HCT116 (cell line): Measurements from ENCODE around the gene SLC26A9. TPM values are rescaled to one million over a fixed set of nuclear protein-coding genes. Genes with fewer than 3 reads are reported as not detected.

Experiments
- ATAC-seq: fragments of 200-7000 bp; cut with Tn5 transposase; 2 replicates; pipeline ENCODE4 v1.9.1; 2020; ENCODE audit warnings: mild to moderate bottlenecking, moderate library complexity
- BruUV-seq: library from RNA; stranded (reverse); fragments of 400-500 nt; replicated peaks from 2 replicates; lab custom pipeline; 2021; lab: Mats Ljungman, UMichigan
- CTCF ChIA-PET: fragments of 300-600 bp; sonication (Branson Sonifier 250); formaldehyde crosslinking; loops from one replicate; lab custom pipeline; 2021; ENCODE audit warnings: antibody characterized with exemption; lab: Charles Lee
- POLR2A ChIA-PET: fragments of 300-600, 350-600 bp; sonication (Branson Sonifier 250); formaldehyde crosslinking; loops from one replicate; lab custom pipeline; 2021; ENCODE audit warnings: antibody characterized with exemption; lab: Charles Lee
- RAD21 ChIA-PET, 2 experiments: fragments of 300-600 bp; sonication (Branson Sonifier 250); formaldehyde crosslinking; loops; one replicate each; lab custom pipeline; 2023; ENCODE audit warnings: low total read pairs in 2 of 2; ENCODE audit not compliant: uncharacterized antibody in 2 of 2, unreplicated experiment in 2 of 2, low non-redundant PET in 1 of 2; lab: Charles Lee
- DNase-seq: peaks from one replicate; pipeline ENCODE4 v3.0.0-alpha.2; 2010; ENCODE audit warnings: low read depth, low spot score
- H2AFZ ChIP-seq: fragments of 200-600 bp; shearing (Covaris generic), sonication (generic); 2 replicates; pipeline ENCODE4 v1.6.1; 2017; ENCODE audit warnings: low read depth, mixed run types, mixed read lengths, antibody characterized with exemption, low read length; ENCODE audit not compliant: poor library complexity, severe bottlenecking
- H3K27ac ChIP-seq: 2 replicates; pipeline ENCODE4 v1.5.1; 2012; ENCODE audit warnings: low read depth, low read length
- H3K27me3 ChIP-seq: fragments of 200-600 bp; sonication (generic); 2 replicates; pipeline ENCODE4 v1.6.1; 2016; ENCODE audit warnings: mixed run types, low read length, mixed read lengths; ENCODE audit not compliant: insufficient read depth
- H3K36me3 ChIP-seq, 2 experiments: fragments of 200-500 bp in 1 of 2; fragments of 200-600 bp in 1 of 2; sonication (Bioruptor generic) in 1 of 2; sonication (generic) in 1 of 2; 2 replicates each; pipeline versions ENCODE4 v1.5.1 to v1.6.1; 2014 to 2016; ENCODE audit warnings: low read length in 2 of 2, inconsistent platforms in 1 of 2, mixed read lengths in 1 of 2, mixed run types in 1 of 2; ENCODE audit not compliant: insufficient read depth in 2 of 2, control insufficient read depth in 1 of 2
- H3K4me1 ChIP-seq, 2 experiments: fragments of 200-600 bp in 1 of 2; sonication (generic) in 1 of 2; 2 replicates each; pipeline versions ENCODE4 v1.5.1 to v1.6.1; 2012 to 2017; ENCODE audit warnings: low read length in 2 of 2, inconsistent platforms in 1 of 2, mild to moderate bottlenecking in 1 of 2, mixed read lengths in 1 of 2, mixed run types in 1 of 2, moderate library complexity in 1 of 2; ENCODE audit not compliant: insufficient read depth in 2 of 2, control insufficient read depth in 1 of 2
- H3K4me2 ChIP-seq: fragments of 200-600 bp; sonication (generic); 2 replicates; pipeline ENCODE4 v1.6.1; 2017; ENCODE audit warnings: mixed run types, low read length, mixed read lengths
- H3K4me3 ChIP-seq, 2 experiments: fragments of 200-600 bp in 1 of 2; sonication (generic) in 1 of 2; replicated peaks in 1 of 2; 2 replicates each; pipeline ENCODE4 v1.5.1; 2011 to 2016; ENCODE audit warnings: low read length in 2 of 2, control low read depth in 1 of 2, low read depth in 1 of 2, mild to moderate bottlenecking in 1 of 2, mixed read lengths in 1 of 2, mixed run types in 1 of 2
- H3K79me2 ChIP-seq: fragments of 200-600 bp; sonication (generic); 2 replicates; pipeline ENCODE4 v1.6.1; 2017; ENCODE audit warnings: mild to moderate bottlenecking, mixed run types, low read length, moderate library complexity, mixed read lengths; ENCODE audit not compliant: insufficient read depth
- H3K9ac ChIP-seq: fragments of 200-600 bp; sonication (generic); 2 replicates; pipeline ENCODE4 v1.6.1; 2016; ENCODE audit warnings: low read length, mixed read lengths
- H3K9me2 ChIP-seq: fragments of 200-600 bp; sonication (generic), shearing (Covaris generic); 2 replicates; pipeline ENCODE4 v1.6.1; 2017; ENCODE audit warnings: mixed run types, mild to moderate bottlenecking, moderate library complexity; ENCODE audit not compliant: insufficient read depth
- H3K9me3 ChIP-seq, 2 experiments: fragments of 200-500 bp in 1 of 2; fragments of 200-600 bp in 1 of 2; sonication (Bioruptor generic) in 1 of 2; sonication (generic) in 1 of 2; 2 replicates each; pipeline ENCODE4 v1.6.1; 2014 to 2017; ENCODE audit warnings: low read length in 2 of 2, mixed read lengths in 2 of 2, inconsistent platforms in 1 of 2, low read depth in 1 of 2, mild to moderate bottlenecking in 1 of 2, mixed run types in 1 of 2, moderate library complexity in 1 of 2; ENCODE audit not compliant: control insufficient read depth in 1 of 2, insufficient read depth in 1 of 2
- H4K20me1 ChIP-seq: fragments of 200-600 bp; sonication (generic), shearing (Covaris generic); 2 replicates; pipeline ENCODE4 v1.6.1; 2017; ENCODE audit warnings: mixed run types, mild to moderate bottlenecking, moderate library complexity; ENCODE audit not compliant: insufficient read depth
- CBX3 ChIP-seq: IDR thresholded peaks from 2 replicates; pipeline ENCODE4 v1.6.1; 2012; ENCODE audit warnings: low read depth
- CEBPB ChIP-seq: IDR thresholded peaks from 2 replicates; pipeline ENCODE4 v1.6.1; 2012; ENCODE audit warnings: low read depth
- EGR1 ChIP-seq: IDR thresholded peaks from 2 replicates; pipeline ENCODE4 v1.6.1; 2012; ENCODE audit warnings: low read depth
- ELF1 ChIP-seq: IDR thresholded peaks from 2 replicates; pipeline ENCODE4 v1.6.1; 2012; ENCODE audit warnings: low read depth, borderline replicate concordance
- EZH2 ChIP-seq: fragments of 200-600 bp; sonication (generic); IDR thresholded peaks from 2 replicates; pipeline ENCODE4 v1.6.1; 2017; ENCODE audit warnings: antibody characterized with exemption, mixed run types
- EZH2phosphoT487 ChIP-seq: fragments of 200-600 bp; IDR thresholded peaks from 2 replicates; pipeline ENCODE4 v1.6.1; 2018; ENCODE audit warnings: antibody characterized with exemption, borderline replicate concordance
- FOSL1 ChIP-seq: IDR thresholded peaks from 2 replicates; pipeline ENCODE4 v1.6.1; 2012; ENCODE audit warnings: low read depth
- JUND ChIP-seq: IDR thresholded peaks from 2 replicates; pipeline ENCODE4 v1.6.1; 2012
- MAX ChIP-seq: IDR thresholded peaks from 2 replicates; pipeline ENCODE4 v1.6.1; 2012
- POLR2A ChIP-seq: IDR thresholded peaks from 2 replicates; pipeline ENCODE4 v1.7.0; 2011; ENCODE audit warnings: borderline replicate concordance; ENCODE audit not compliant: insufficient read depth, insufficient read length; ENCODE audit errors: extremely low read depth
- POLR2AphosphoS5 ChIP-seq: IDR thresholded peaks from 2 replicates; pipeline ENCODE4 v1.6.1; 2011; ENCODE audit warnings: mild to moderate bottlenecking, low read depth, low read length, moderate library complexity
- RAD21 ChIP-seq: IDR thresholded peaks from 2 replicates; pipeline ENCODE4 v1.6.1; 2012; ENCODE audit warnings: low read depth, mild to moderate bottlenecking
- SP1 ChIP-seq: IDR thresholded peaks from 2 replicates; pipeline ENCODE4 v1.6.1; 2012; ENCODE audit warnings: low read depth
- SRF ChIP-seq: IDR thresholded peaks from 2 replicates; pipeline ENCODE4 v1.6.1; 2012; ENCODE audit warnings: low read depth
- YY1 ChIP-seq: IDR thresholded peaks from 2 replicates; pipeline ENCODE4 v1.6.1; 2011; ENCODE audit warnings: low read length, low read depth, moderate library complexity, mild to moderate bottlenecking; ENCODE audit not compliant: insufficient replicate concordance; ENCODE audit errors: extremely low read depth
- intact Hi-C: fragments of 100-400 bp; cut with micrococcal nuclease; formaldehyde crosslinking; loops from 2 replicates; pipeline ENCODE4 v1.10.0; 2022
- total RNA-seq: library from RNA; stranded (reverse); gene quantifications from one replicate; pipeline ENCODE4 v1.2.1, GENCODE V29; 2021; ENCODE audit not compliant: unreplicated experiment
- TF ChIP-seq, protein P1 (sequence below): IDR thresholded peaks from 2 replicates; pipeline ENCODE4 v1.6.1; 2012
- TF ChIP-seq, protein P2 (sequence below): IDR thresholded peaks from 2 replicates; pipeline ENCODE4 v1.6.1; 2012; ENCODE audit warnings: low read depth

The SLC26A9 gene
- total RNA-seq, 1 experiment from 2014 or later = not detected

GRCh38 chr1:205920861-205921569, 22.2 kb downstream of the SLC26A9 start:
- intact Hi-C loops = no loop called here
- no peak for DNase-seq
- Histone ChIP-seq H3K27me3 (no peaks in the 10 kb centered on the region), H2AFZ (no peak overlapping the region), H3K36me3 (no peaks in the 10 kb centered on the region), H4K20me1 (no peaks in the 10 kb centered on the region), H3K27ac (no peak overlapping the region), H3K9ac (no peak overlapping the region), H3K4me3 (no peak overlapping the region), H3K4me2 (no peak overlapping the region), H3K4me1 (no peaks in the 10 kb centered on the region), H3K79me2 (no peaks in the 10 kb centered on the region), H3K9me2 (no peaks in the 10 kb centered on the region), H3K9me3 (no peaks in the 10 kb centered on the region)
- CTCF ChIA-PET = interaction anchor here (3.1 to 9.0 kb wide), 2 partner anchors 58 to 186 kb away, joined by 21 to 339 read pairs; no protein-coding TSS in a partner anchor
- no peak for ATAC-seq
- RAD21 ChIA-PET = interaction anchor here (0.8 to 6.5 kb wide), 3 partner anchors 56 to 57 kb away, joined by 3 to 75 read pairs (median 67); no protein-coding TSS in a partner anchor
- POLR2A ChIA-PET = no interaction called here
- TF ChIP-seq POLR2AphosphoS5 (no peak), SP1 (no peak), EZH2phosphoT487 (no peak), EGR1 (no peak), CEBPB (no peak), JUND (no peak), EZH2 (no peak)
- TF ChIP-seq, protein P1, sequence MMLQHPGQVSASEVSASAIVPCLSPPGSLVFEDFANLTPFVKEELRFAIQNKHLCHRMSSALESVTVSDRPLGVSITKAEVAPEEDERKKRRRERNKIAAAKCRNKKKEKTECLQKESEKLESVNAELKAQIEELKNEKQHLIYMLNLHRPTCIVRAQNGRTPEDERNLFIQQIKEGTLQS = no peak
- BruUV-seq = no TSS peak

DNA sequence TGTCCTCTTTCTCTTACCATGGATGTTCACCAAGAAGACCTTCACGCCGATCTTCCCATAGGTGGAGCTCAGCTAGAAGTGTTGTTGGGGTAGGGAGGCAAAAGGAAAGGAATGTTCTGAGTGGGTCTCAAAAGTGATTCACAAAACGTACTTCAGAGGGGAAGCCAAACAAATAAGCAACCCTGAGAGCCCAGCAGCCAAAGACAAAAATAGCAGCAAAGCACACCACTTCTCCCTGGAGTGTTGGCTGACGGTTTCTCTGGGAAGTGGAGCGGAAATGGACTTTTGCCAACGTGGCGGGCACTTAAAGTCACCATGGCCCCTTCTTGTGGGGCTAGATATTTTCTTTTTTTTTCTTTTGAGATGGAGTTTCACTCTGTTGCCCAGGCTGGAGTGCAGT, 23.1 kb downstream of the SLC26A9 start:
- Histone ChIP-seq H3K4me2 (no peak overlapping the region), H3K79me2 (no peaks in the 10 kb centered on the region), H3K9ac (no peak overlapping the region), H3K27me3 (no peaks in the 10 kb centered on the region), H3K4me3 (no peak overlapping the region), H3K4me1 (no peaks in the 10 kb centered on the region), H3K36me3 (no peaks in the 10 kb centered on the region), H3K27ac (no peak overlapping the region), H2AFZ (no peak overlapping the region), H4K20me1 (no peaks in the 10 kb centered on the region), H3K9me3 (no peaks in the 10 kb centered on the region), H3K9me2 (no peaks in the 10 kb centered on the region)
- ChIA-PET RAD21 (interaction anchor here (4.6 to 6.5 kb wide), 2 partner anchors 57 kb away, joined by 67 to 75 read pairs; no protein-coding TSS in a partner anchor), CTCF (interaction anchor here (0.6 to 9.0 kb wide), 3 partner anchors 59 to 187 kb away, joined by 3 to 339 read pairs (median 21); no protein-coding TSS in a partner anchor), POLR2A (interaction anchor here (3.9 kb wide), 1 partner anchor 57 kb away, joined by 17 read pairs; no protein-coding TSS in a partner anchor)
- ATAC-seq (no peak), DNase-seq (no peak)
- intact Hi-C loops = no loop called here
- BruUV-seq = no TSS peak
- TF ChIP-seq ELF1 (no peak), EZH2 (no peak), MAX (no peak), SRF (no peak), POLR2A (no peak), JUND (no peak), RAD21 (no peak), FOSL1 (no peak), POLR2AphosphoS5 (no peak), YY1 (no peak), EGR1 (no peak), CBX3 (no peak)
- TF ChIP-seq, protein P1 = no peak
- TF ChIP-seq, protein P2, sequence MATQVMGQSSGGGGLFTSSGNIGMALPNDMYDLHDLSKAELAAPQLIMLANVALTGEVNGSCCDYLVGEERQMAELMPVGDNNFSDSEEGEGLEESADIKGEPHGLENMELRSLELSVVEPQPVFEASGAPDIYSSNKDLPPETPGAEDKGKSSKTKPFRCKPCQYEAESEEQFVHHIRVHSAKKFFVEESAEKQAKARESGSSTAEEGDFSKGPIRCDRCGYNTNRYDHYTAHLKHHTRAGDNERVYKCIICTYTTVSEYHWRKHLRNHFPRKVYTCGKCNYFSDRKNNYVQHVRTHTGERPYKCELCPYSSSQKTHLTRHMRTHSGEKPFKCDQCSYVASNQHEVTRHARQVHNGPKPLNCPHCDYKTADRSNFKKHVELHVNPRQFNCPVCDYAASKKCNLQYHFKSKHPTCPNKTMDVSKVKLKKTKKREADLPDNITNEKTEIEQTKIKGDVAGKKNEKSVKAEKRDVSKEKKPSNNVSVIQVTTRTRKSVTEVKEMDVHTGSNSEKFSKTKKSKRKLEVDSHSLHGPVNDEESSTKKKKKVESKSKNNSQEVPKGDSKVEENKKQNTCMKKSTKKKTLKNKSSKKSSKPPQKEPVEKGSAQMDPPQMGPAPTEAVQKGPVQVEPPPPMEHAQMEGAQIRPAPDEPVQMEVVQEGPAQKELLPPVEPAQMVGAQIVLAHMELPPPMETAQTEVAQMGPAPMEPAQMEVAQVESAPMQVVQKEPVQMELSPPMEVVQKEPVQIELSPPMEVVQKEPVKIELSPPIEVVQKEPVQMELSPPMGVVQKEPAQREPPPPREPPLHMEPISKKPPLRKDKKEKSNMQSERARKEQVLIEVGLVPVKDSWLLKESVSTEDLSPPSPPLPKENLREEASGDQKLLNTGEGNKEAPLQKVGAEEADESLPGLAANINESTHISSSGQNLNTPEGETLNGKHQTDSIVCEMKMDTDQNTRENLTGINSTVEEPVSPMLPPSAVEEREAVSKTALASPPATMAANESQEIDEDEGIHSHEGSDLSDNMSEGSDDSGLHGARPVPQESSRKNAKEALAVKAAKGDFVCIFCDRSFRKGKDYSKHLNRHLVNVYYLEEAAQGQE = no peak
